GM21529 (cell line): ENCODE data around the gene CHRNA5.
A peak's percentile ranks its signal among the peaks of the same experiment; 100 is the strongest.
"Not testable (repeated sequence)": the region's sequence is repeated elsewhere in the genome, so short reads cannot be mapped to it uniquely, and the experiment has no call there.

Experiments
- ATAC-seq: cut with Tn5 transposase; IDR thresholded peaks from one replicate; pipeline ENCODE4 v1.9.1; 2021; ENCODE audit not compliant: unreplicated experiment

CHRNA5 gene

DNA sequence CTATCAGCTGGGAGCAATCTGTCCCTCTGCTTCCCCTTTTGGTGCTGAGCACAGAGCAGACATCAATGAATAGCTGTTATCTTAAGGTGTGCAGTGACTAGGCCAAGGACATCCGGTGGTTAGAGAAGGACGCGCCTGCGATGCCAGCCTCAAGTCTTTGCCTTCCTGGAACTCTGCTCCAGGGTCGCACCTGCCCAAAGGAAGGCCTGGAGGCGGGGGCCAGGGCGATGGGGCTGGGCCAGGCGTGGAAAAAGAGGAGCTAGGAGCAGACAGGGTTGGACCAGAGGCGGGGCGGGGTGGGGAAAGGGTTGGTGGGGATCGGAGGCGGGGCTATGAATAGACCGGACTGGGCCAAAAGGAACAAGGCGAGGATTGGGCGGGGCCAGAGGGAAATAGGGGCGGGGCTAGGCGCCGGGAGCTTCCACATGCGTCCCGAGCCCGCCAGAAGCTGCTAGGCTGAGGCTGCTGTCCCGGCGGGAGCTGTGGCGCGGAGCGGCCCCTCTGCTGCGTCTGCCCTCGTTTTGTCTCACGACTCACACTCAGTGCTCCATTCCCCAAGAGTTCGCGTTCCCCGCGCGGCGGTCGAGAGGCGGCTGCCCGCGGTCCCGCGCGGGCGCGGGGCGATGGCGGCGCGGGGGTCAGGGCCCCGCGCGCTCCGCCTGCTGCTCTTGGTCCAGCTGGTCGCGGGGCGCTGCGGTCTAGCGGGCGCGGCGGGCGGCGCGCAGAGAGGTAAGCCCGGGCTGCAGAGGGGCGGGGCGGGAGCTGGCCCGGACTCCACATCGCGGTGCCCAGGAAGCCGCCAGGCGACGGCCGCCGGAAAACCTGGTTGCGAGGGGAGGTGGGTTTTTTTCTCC is at the start of gene CHRNA5:
Gene CHRNA5 (plus strand): TSS at position 424 of the 854 bp plus-strand sequence. CDS start 200 bp downstream, at position 624.
- peak; percentile 88 for ATAC-seq

DNA sequence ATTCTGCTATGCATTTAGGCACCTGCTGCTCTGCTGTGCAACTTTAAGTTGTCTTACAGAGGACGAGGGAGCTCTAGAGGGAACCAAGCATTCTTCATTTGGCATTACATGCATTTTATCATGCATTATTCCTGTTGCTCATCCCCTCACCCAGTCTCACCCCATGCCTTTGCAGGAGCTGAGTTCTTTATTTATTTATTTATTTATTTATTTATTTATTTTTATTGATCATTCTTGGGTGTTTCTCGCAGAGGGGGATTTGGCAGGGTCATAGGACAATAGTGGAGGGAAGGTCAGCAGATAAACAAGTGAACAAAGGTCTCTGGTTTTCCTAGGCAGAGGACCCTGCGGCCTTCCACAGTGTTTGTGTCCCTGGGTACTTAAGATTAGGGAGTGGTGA is 45.3 kb upstream of the CHRNA5 start:
- ATAC-seq = not testable (repeated sequence)

DNA sequence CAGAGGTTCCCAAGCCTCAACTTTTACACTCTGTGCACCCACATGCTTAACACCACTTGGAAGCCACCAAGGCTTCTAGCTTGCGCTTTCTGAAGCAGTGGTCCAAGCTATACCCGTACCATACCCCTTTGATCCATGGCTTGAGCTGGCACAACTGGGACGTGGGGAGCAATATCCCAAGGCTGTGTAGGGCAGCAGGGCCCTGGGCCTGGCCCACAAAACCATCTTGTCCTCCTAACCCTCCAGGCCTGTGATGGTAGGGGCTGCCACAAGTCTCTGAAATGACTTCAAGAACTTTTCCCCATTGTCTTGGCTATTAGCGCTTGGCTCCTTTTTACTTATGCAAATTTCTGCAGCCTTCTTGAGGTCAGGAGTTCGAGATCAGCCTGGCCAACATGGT is 41.1 kb upstream of the CHRNA5 start:
- no peak for ATAC-seq

GRCh38 chr15:78527325-78527724 is 38.0 kb upstream of the CHRNA5 start:
- no peak for ATAC-seq

GRCh38 chr15:78533331-78533730 is 32.0 kb upstream of the CHRNA5 start:
- no peak for ATAC-seq

- ATAC-seq = no peak
These were observed 29.2 kb upstream of the CHRNA5 start for GRCh38 chr15:78536134-78536533.

DNA sequence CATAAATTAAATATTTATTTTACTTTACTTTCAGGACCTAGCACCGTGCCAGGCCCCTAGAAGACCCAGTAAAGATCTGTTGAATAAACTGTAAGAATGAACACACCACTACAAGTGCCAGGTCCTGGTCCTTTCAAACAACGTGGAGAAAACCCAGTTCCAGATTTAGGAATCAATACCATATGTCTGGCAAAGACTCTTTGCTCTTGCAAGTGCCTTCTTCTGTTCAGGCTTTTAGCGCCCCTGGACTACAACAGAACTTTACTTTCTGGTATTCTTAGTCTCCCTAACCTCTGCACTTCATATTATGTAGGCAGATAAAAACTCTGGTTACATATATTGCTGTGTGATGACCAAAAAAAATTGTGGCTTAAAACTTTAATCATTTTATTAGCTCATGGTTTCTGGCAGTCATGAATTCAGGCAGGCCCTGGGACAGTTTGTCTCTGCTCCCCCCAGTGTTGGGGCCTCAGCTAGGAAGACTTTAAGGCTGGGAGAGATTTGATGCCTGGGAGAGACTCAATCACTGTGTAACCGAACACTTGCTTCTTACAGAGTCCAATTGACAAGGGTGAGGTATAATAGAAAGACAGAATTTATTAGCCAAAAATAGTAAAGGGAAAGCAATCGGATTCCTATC is 27.9 kb upstream of the CHRNA5 start:
- no peak for ATAC-seq

GRCh38 chr15:78538358-78538757 is 27.0 kb upstream of the CHRNA5 start:
- no peak for ATAC-seq

DNA sequence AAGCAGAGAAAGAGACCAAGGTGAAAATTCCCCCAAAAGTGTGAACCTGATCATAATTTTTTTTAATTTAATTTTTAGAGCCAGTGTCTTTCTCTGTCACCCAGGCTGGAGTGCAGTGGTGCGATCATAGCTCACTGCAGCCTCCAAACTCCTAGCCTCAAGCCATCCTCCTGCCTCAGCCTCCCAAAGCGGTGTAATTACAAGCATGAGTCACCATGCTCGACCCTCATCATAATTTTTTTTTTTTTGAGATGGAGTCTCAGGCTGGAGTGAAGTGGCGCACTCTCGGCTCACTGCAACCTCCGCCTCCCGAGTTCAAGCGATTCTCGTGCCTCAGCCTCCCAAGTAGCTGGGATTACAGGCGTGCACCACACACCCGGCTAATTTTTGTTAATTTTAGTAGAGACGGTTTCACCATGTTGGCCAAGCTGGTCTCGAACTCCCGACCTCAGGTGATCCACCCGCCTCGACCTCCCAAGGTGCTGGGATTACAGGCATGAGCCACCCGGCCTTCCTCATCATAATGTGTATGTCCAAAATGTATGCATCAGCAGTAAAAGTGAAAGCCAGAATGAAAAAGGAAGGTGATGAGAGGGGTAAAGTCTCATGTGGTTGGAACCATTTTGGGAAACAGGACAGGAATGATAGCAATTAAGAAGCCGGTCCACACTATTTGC is 25.7 kb upstream of the CHRNA5 start:
- not testable (repeated sequence) for ATAC-seq

DNA sequence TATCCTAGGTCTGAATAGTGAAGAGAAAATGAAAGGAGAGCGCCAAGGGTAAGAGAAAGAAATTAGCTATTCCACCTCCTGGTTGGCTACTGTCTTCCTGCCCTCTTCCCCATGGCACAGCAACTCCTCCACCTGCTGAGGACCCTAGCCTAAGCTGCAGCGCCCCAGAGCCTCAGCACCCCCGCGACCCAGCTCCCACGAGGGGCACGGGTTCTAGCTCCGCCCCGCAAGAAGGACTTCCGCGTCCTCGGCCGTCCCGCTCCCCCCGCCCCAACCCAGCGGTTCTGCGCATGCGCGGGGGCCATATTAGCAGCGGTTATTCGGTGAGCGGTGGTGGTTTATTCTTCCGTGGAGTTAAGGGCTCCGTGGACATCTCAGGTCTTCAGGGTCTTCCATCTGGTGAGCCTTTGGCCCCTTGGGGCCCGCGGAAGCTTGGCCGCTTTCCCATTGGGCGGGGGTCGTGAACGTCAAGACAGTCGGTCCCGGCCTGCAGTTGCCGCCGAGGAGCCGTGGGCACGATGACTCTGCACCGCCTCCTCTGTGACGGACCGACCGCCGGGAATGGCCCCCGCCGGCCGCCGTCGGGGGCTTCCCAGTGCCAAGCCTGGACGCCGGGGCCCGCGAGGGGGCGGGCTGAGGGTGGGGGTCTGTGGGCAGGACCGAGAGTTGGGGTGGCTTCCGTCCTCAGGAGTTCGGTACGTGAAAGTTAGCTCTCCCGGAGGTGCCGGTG is 25.0 kb upstream of the CHRNA5 start, which contains the start of gene PSMA4:
Gene PSMA4 (plus strand): TSS at position 304 of the 730 bp plus-strand sequence. CDS start 1,484 bp downstream, outside the sequence.
- peak; percentile 73 for ATAC-seq

GRCh38 chr15:78540871-78541743 is 24.2 kb upstream of the CHRNA5 start:
- no peak for ATAC-seq

DNA sequence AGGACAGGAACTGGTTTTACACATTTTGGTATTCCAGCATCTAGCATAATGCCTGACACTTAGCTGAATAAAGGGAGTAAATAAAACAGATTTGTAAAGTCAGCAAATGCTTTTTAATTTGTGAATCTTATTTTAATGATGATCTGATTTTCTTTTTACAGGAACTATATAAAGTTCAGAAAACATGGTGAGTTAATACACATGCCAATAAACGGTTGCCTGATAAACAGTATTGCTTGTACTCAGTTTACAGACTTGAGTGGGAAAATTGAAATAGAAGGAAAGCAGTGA is 23.6 kb upstream of the CHRNA5 start:
- no peak for ATAC-seq

- no peak for ATAC-seq
These were observed 22.7 kb upstream of the CHRNA5 start for GRCh38 chr15:78542647-78543046.

DNA sequence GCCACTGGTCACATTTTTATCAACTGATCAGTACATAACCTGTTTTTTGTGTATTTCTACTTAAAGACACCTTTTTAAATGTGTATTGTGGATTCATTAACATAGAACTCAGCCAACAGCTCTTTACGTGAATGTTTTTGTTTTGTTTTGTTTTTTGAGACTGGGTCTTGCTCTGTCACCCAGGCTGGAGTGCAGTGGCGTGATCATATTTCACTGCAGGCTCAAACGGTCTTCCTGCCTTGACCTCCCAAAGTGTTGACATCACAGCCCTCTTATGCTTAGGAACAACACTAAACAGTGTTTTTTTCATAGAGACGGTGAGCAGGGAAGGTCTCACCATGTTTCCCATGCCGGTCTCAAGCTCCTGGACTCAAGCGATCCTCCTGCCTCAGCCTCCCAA is 15.1 kb upstream of the CHRNA5 start:
- no peak for ATAC-seq

GRCh38 chr15:78550815-78551214 is 14.5 kb upstream of the CHRNA5 start:
- ATAC-seq = no peak

GRCh38 chr15:78551902-78552301 is 13.4 kb upstream of the CHRNA5 start:
- ATAC-seq = no peak

DNA sequence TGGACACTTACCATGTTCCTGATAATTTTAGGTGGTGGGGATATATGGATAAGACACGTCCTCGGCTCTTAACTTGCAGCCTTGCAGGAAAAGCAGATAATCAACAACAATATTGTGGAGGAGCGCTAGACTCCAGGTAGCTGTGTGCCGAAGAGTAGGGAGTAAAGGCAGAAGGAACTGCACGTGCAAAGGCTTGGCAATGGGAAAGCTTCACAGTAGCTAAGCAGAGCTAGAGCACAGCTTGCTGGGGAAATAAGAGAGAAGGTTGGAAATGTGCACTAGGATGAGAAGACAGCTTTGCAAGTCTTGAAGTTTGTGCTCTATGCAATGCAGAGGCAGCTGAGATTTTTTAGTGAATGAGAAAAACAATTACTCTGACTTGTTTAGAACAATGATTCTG is 12.7 kb upstream of the CHRNA5 start:
- ATAC-seq = no peak

GRCh38 chr15:78560201-78560600 is 5.1 kb upstream of the CHRNA5 start:
- not testable (repeated sequence) for ATAC-seq

- no peak for ATAC-seq
These were observed 3.8 kb upstream of the CHRNA5 start for GRCh38 chr15:78561490-78561889.

- no peak for ATAC-seq
These were observed 2.2 kb upstream of the CHRNA5 start for GRCh38 chr15:78563092-78563491.
